Panc1 (cell line): ENCODE data around the gene TRABD2B. TPM values are rescaled to one million over a fixed set of nuclear protein-coding genes. Genes with fewer than 3 reads are reported as not detected.

Experiments used
- ATAC-seq: fragments of 200-7000 bp; cut with Tn5 transposase; 2 replicates; pipeline ENCODE4 v1.9.1; 2020; ENCODE audit warnings: mild to moderate bottlenecking, moderate library complexity
- BruUV-seq: library from RNA; stranded (reverse); fragments of 400-500 nt; replicated peaks from 2 replicates; lab custom pipeline; 2021; lab: Mats Ljungman, UMichigan
- CTCF ChIA-PET: fragments of 300-600 bp; sonication (Branson Sonifier 250); formaldehyde crosslinking; loops from one replicate; lab custom pipeline; 2022; ENCODE audit warnings: antibody characterized with exemption; lab: Charles Lee
- POLR2A ChIA-PET: fragments of 300-600 bp; sonication (Branson Sonifier 250); formaldehyde crosslinking; loops from one replicate; lab custom pipeline; 2022; ENCODE audit warnings: antibody characterized with exemption; lab: Charles Lee
- DNase-seq: peaks from one replicate; pipeline ENCODE4 v3.0.0-alpha.2; 2010; ENCODE audit warnings: low read depth, low spot score
- H3K27ac ChIP-seq: 2 replicates; pipeline ENCODE4 v1.5.1; 2011; ENCODE audit warnings: mild to moderate bottlenecking, low read length, inconsistent platforms
- H3K27me3 ChIP-seq: fragments of 200-500 bp; sonication (Bioruptor generic); 2 replicates; pipeline ENCODE4 v1.6.0; 2014; ENCODE audit warnings: low read length, inconsistent platforms; ENCODE audit not compliant: control insufficient read depth, insufficient read depth
- H3K36me3 ChIP-seq: fragments of 200-500 bp; sonication (Bioruptor generic); 2 replicates; pipeline ENCODE4 v1.5.1; 2014; ENCODE audit warnings: inconsistent platforms, mild to moderate bottlenecking, low read length, moderate library complexity; ENCODE audit not compliant: control insufficient read depth, insufficient read depth
- H3K4me1 ChIP-seq: 2 replicates; pipeline ENCODE4 v1.5.1; 2011; ENCODE audit warnings: inconsistent platforms, mild to moderate bottlenecking, low read length, moderate library complexity; ENCODE audit not compliant: control insufficient read depth, insufficient read depth
- H3K4me3 ChIP-seq, 2 experiments: 2 replicates each; pipeline ENCODE4 v1.5.1; 2011 to 2012; ENCODE audit warnings: low read depth in 2 of 2, low read length in 2 of 2, mild to moderate bottlenecking in 2 of 2, inconsistent platforms in 1 of 2, moderate library complexity in 1 of 2
- H3K9me3 ChIP-seq: fragments of 200-500 bp; sonication (Bioruptor generic); 2 replicates; pipeline ENCODE4 v1.5.1; 2014; ENCODE audit warnings: low read depth, mild to moderate bottlenecking, inconsistent platforms, low read length, moderate library complexity; ENCODE audit not compliant: control insufficient read depth, insufficient read depth
- POLR2AphosphoS5 ChIP-seq: IDR thresholded peaks from 2 replicates; pipeline ENCODE4 v1.6.1; 2012; ENCODE audit warnings: mild to moderate bottlenecking, low read depth, low read length, moderate library complexity
- REST ChIP-seq, 2 experiments: IDR thresholded peaks; 2 replicates each; pipeline ENCODE4 v1.6.1; 2011 to 2012; ENCODE audit warnings: low read depth in 2 of 2, control low read depth in 1 of 2, low read length in 1 of 2, mild to moderate bottlenecking in 1 of 2, moderate library complexity in 1 of 2; ENCODE audit not compliant: insufficient read depth in 1 of 2
- SIN3A ChIP-seq: IDR thresholded peaks from 2 replicates; pipeline ENCODE4 v1.6.1; 2012; ENCODE audit warnings: low read depth, mild to moderate bottlenecking, low read length, moderate library complexity, borderline replicate concordance; ENCODE audit not compliant: insufficient read depth
- TCF7L2 ChIP-seq: IDR thresholded peaks from 2 replicates; pipeline ENCODE4 v1.6.1; 2011; ENCODE audit warnings: mild to moderate bottlenecking, low read depth, low read length, inconsistent platforms
- in situ Hi-C: cut with HindIII; loops from 2 replicates; pipeline ENCODE4 v1.10.0; 2016; ENCODE audit warnings: low sequenced_read_pairs, low pct_unique_long_range_greater_than_20kb
- intact Hi-C: fragments of 100-400 bp; cut with micrococcal nuclease; formaldehyde crosslinking; loops from one replicate; pipeline ENCODE4 v1.10.0; 2022; ENCODE audit not compliant: unreplicated experiment
- total RNA-seq: library from RNA; stranded (reverse); gene quantifications from one replicate; pipeline ENCODE4 v1.2.1, GENCODE V29; 2021; ENCODE audit not compliant: unreplicated experiment
- TF ChIP-seq, protein P1 (sequence below): fragments of 450-650 bp; IDR thresholded peaks from 2 replicates; pipeline ENCODE4 v1.5.1; 2017; ENCODE audit warnings: mild to moderate bottlenecking

The TRABD2B gene
- total RNA-seq, 1 experiment from 2014 or later: not detected

DNA sequence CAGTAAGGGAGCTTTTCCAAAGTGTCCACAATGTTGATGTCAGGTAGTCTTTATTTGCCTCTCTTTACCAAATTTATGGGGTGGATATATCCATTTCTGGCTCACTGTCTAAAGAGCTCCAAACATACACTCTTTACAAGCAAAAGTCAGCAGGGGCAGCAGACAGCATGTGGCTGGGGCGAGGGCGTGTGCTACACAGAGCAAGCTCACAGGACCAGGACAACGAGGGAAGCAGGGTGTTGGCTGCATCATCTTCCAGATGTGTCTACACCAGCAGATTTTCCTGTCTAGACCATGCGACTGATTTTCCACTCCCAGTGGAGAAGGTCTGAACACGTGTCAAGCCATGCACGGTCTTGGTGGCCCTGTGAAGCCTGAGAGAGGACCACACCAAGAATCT, 123.8 kb downstream of the TRABD2B start:
- TF ChIP-seq POLR2AphosphoS5 (no peak), TCF7L2 (no peak), SIN3A (no peak), REST (IDR thresholded peaks at IDR 0.05; ENCODE audit: insufficient read depth in 1 of 2, low read depth in 2 of 2, low read length in 1 of 2) (no peak)
- TF ChIP-seq, protein P1, sequence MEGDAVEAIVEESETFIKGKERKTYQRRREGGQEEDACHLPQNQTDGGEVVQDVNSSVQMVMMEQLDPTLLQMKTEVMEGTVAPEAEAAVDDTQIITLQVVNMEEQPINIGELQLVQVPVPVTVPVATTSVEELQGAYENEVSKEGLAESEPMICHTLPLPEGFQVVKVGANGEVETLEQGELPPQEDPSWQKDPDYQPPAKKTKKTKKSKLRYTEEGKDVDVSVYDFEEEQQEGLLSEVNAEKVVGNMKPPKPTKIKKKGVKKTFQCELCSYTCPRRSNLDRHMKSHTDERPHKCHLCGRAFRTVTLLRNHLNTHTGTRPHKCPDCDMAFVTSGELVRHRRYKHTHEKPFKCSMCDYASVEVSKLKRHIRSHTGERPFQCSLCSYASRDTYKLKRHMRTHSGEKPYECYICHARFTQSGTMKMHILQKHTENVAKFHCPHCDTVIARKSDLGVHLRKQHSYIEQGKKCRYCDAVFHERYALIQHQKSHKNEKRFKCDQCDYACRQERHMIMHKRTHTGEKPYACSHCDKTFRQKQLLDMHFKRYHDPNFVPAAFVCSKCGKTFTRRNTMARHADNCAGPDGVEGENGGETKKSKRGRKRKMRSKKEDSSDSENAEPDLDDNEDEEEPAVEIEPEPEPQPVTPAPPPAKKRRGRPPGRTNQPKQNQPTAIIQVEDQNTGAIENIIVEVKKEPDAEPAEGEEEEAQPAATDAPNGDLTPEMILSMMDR: no peak
- CTCF ChIA-PET: no interaction called here
- H3K27me3 ChIP-seq: no peaks in the 10 kb centered on the region
- POLR2A ChIA-PET: no interaction called here
- H3K4me1 ChIP-seq: no peaks in the 10 kb centered on the region
- no peaks in the 10 kb centered on the region for H3K36me3 ChIP-seq
- no TSS peak for BruUV-seq
- in situ Hi-C loops (no loop called here), intact Hi-C loops (no loop called here)
- H3K27ac ChIP-seq: no peak overlapping the region
- H3K9me3 ChIP-seq: no peaks in the 10 kb centered on the region
- ATAC-seq (no peak), DNase-seq (no peak)
- H3K4me3 ChIP-seq: no peak overlapping the region

GRCh38 chr1:47872886-47873285, 124.3 kb downstream of the TRABD2B start:
- ATAC-seq: no peak
- no TSS peak for BruUV-seq
- Histone ChIP-seq H3K9me3 (no peaks in the 10 kb centered on the region), H3K4me1 (no peaks in the 10 kb centered on the region), H3K27ac (no peak overlapping the region), H3K27me3 (no peaks in the 10 kb centered on the region), H3K36me3 (no peaks in the 10 kb centered on the region), H3K4me3 (no peak overlapping the region)
- TF ChIP-seq SIN3A: no peak
- in situ Hi-C loops (no loop called here), intact Hi-C loops (no loop called here)
- ChIA-PET POLR2A (no interaction called here), CTCF (no interaction called here)
- DNase-seq: no peak

DNA sequence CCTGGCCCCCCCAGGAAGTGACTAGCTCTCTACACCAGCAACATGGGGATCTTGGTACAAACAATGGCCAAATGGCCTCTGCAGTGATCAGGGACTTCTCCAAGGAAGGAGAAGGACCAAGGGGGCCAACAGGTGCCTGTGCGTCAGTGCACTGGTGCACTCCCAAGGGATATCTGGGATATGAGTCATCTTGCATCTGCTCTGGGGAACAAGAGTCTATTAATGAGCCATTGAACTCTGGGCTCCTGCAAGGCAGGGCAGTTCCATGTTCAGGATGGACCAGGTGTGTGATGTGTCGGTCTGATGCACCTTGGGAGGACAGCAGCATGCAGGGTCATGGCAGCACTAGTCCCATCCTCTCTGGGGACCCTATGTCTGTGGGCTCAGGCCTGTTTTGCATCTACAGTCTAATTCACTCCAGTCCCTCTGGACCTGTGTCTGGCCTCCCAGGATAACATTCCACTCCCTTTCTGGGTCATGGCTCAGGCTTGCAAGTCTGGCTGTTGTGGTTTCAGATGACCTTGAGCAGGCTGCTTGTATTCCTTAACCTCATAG, 125.3 kb downstream of the TRABD2B start:
- TF ChIP-seq POLR2AphosphoS5: no peak
- no peak for TF ChIP-seq REST (IDR thresholded peaks at IDR 0.05; ENCODE audit: insufficient read depth in 1 of 2, low read depth in 2 of 2, low read length in 1 of 2)
- no peak for TF ChIP-seq TCF7L2
- TF ChIP-seq SIN3A: no peak
- TF ChIP-seq, protein P1: no peak
- DNase-seq (no peak), ATAC-seq (no peak)
- H3K27ac ChIP-seq: no peak overlapping the region
- ChIA-PET CTCF (no interaction called here), POLR2A (no interaction called here)
- BruUV-seq: no TSS peak
- no peaks in the 10 kb centered on the region for H3K4me1 ChIP-seq
- no peaks in the 10 kb centered on the region; the same call in 1 of the 2 replicates for H3K27me3 ChIP-seq
- no peaks in the 10 kb centered on the region for H3K36me3 ChIP-seq
- H3K9me3 ChIP-seq: no peaks in the 10 kb centered on the region
- intact Hi-C loops: no loop called here
- in situ Hi-C loops: no loop called here
- no peak overlapping the region for H3K4me3 ChIP-seq
